ENCODE results near the gene HCRT.

- TF ChIP-seq CTCF (IDR thresholded peaks at IDR 0.05) = no peak
- no peak for TF ChIP-seq POLR2A (IDR thresholded peaks at IDR 0.05)
- no peak for TF ChIP-seq POLR2AphosphoS5 (IDR thresholded peaks at IDR 0.05)
- TF ChIP-seq EP300 (IDR thresholded peaks at IDR 0.05; ENCODE audit: low read depth) = no peak
Measured at GRCh38 chr17:42169351-42169750, 15.9 kb downstream of the HCRT start.

All from transverse colon (tissue), 4 donors.